Measurements from ENCODE around the gene KRCC1.
"Not testable (repeated sequence)": the region's sequence is repeated elsewhere in the genome, so short reads cannot be mapped to it uniquely, and the experiment has no call there.

KRCC1 gene

GRCh38 chr2:88042476-88042875, 13.1 kb downstream of the KRCC1 start:
- DNase-seq (ENCODE audit: low read depth in 1 of 2, low spot score in 1 of 2), result no peak

GRCh38 chr2:88038263-88039105, 17.1 kb downstream of the KRCC1 start:
- no peak for DNase-seq (ENCODE audit: low read depth in 1 of 2, low spot score in 1 of 2)

DNA sequence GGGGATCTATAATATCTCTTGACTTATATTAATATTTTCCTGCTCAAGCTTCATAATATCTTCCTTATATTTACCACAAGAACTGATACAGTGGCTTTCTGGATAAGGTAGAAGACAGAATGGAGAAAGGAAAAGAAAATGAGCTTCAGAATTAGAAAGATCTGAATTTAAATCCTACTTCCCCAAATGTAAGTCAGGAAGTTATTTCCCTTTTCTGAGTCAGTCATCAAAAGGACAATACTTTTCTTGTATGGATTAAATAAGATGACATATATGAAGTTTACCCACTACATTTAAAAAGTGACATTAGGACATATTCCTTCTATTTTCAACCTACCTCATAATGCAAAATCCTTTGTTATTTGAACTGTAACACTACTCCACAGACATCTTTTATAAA, 19.0 kb downstream of the KRCC1 start:
- no peak for DNase-seq (ENCODE audit: low read depth in 1 of 2, low spot score in 1 of 2)

DNA sequence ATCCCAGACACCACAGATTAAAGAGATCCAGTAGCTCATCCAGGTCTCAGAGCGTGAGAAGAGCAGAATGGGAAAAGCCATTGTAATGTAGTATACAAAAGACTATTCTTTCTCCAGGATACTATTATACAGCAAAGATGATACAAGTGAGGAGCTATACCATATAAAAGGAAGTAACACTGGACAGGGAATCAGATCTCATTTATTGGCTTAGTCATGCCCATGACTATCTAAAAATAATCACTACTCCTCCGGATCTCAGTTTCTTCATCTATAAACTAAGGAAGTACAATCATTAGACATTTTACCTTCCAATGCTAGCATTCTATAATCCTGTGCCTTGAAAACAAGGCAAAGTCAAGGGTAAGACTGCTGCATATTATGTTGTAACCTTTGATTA, 19.4 kb downstream of the KRCC1 start:
- no peak for DNase-seq (ENCODE audit: low read depth in 1 of 2, low spot score in 1 of 2)

- no peak for DNase-seq (ENCODE audit: low read depth in 1 of 2, low spot score in 1 of 2)
Measured at GRCh38 chr2:88032070-88032702, 23.4 kb downstream of the KRCC1 start.

GRCh38 chr2:88028931-88029330, 26.7 kb downstream of the KRCC1 start:
- DNase-seq (ENCODE audit: low read depth in 1 of 2, low spot score in 1 of 2), result no peak

DNA sequence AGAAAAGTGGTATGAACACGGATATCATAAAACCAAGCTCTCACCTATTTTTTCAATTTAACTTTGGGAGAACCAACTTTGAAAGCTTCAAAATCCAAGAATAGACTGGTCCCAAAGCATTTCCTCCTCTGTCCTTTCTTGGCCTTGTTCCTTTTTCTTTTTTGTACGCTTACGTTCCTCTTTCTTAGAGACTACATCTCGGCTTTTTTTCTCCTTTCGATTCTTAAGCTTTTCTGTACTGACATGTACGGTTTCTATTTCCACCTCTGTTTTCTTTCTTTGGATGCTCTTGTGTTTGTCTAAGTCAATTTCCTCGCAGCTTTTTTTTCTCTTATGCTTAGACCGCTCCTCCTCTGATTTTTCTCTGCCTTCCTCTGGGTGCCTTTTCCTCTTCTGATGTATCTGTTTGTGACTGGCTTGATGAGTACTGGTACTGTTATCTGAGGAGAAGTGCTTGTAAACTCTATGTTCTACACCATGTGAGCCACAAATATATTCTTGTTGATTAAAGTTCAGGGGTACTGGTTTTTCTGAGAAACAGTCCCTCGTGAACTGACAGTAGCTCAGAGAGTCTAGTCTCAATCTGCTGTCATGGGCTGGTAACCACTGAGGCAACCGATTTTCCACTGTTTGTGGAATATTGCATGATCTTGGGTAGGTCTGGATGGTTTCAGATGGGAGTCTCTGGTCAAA, 27.7 kb downstream of the KRCC1 start:
- DNase-seq (ENCODE audit: low read depth in 1 of 2, low spot score in 1 of 2), result no peak

- no peak for DNase-seq (ENCODE audit: low read depth in 1 of 2, low spot score in 1 of 2)
Measured at GRCh38 chr2:88024509-88024908, 31.1 kb downstream of the KRCC1 start.

DNA sequence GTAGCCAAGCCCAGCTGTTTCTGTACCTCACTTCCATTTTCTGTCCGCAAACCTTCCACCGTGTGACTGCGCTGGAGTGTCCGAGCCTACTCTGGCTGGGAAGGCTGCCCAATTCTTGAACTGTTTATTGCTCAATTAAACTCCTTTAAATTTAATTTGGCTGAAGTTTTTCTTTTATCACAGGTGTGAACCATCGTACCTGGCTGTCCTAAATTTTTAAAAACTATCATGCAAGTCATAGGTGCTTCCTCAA, 33.0 kb downstream of the KRCC1 start:
- no peak for DNase-seq (ENCODE audit: low read depth in 1 of 2, low spot score in 1 of 2)

GRCh38 chr2:88019985-88020384, 35.6 kb downstream of the KRCC1 start:
- no peak for DNase-seq (ENCODE audit: low read depth in 1 of 2, low spot score in 1 of 2)

GRCh38 chr2:88018909-88019308, 36.7 kb downstream of the KRCC1 start:
- no peak for DNase-seq (ENCODE audit: low read depth in 1 of 2, low spot score in 1 of 2)

GRCh38 chr2:88018077-88018805, 37.3 kb downstream of the KRCC1 start:
- DNase-seq (ENCODE audit: low read depth in 1 of 2, low spot score in 1 of 2), result not testable (repeated sequence)

- not testable (repeated sequence) for DNase-seq (ENCODE audit: low read depth in 1 of 2, low spot score in 1 of 2)
Measured at GRCh38 chr2:88017780-88018038, 37.9 kb downstream of the KRCC1 start.

DNA sequence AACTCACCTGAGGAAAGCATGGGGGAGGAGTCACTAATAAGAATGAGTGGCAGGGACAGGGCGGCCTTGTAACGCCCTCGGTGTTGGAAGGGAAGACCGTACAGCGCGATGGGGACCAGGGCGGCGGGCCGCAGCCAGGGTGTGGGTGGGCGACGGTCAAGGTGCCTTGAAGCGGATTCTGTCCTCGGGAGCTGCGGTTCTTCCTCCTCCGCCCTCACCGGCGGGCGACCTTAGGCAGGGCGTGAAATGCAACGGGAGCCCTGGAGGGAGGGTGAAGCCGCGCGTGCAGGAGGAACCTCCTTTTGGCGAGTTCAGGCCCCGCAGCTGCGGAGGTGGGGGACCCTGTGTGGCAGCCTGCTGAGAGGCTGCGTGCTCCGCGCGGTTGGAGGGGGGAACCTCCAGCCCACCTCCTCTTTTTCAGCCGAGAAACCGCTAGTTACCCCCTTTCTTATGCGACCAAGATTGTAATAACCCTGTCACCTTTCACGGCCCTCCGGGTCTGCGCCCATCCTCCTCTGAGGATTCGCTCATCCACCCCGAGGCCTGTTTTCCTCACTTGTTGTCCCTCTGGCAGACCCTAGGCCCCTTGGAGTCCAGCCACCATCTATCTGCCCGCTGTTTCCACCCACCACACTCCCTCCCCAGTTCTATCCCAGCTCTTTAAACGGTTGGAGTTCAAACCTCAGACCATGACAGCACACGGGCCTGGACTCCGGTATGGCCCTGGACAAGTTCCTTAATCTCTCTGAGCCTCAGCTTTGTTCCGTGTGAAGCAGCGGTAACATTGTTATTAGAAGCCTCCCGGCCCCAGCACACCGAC, 38.4 kb downstream of the KRCC1 start:
- DNase-seq (ENCODE audit: low read depth in 1 of 2, low spot score in 1 of 2), result no peak

DNA sequence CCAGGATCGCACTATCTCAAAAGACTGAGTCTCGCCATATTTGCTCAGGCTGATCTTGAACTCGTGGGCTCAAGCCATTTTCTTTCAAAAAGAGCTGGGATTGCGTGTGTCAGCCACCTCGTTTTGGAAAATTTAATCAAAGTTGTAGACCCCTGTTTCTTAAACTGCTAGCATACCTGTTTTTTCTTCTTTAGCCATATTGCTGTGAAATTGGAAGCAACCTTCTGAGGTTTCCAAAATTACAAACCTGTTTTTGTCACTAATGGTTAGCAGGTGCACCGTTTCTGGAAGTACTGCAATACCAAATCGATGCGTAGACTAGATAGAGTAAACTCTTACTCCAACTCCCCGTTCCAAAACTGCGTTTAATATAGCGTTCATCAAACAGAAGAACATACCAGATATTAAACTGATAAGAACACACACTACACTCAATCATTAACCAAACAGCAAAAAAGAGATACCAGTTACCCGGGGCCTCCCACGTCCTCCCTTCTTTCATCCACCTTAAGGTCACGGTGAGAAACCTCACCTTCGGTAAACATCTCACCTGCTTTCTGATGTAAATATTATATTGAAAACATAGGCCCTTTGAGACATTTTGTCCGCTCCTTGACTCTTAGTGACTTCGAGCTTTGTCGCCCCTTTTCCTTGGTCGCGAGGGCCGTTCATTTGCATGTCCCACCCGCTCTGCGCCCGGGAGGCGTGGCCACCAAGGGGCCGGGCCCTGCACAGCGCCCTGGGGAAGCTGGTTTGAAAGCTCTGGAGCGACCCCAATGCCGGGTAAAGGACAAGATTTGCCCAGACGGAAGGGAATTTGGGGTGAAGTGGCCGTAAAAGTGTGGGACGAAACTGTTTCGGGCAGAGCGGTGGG, 39.3 kb downstream of the KRCC1 start, which contains the start of gene RNU2-63P:
Gene RNU2-63P (minus strand): TSS at position 462 of the 874 bp plus-strand sequence.
- DNase-seq (ENCODE audit: low read depth in 1 of 2, low spot score in 1 of 2), result peak; percentile 54 to 69

DNA sequence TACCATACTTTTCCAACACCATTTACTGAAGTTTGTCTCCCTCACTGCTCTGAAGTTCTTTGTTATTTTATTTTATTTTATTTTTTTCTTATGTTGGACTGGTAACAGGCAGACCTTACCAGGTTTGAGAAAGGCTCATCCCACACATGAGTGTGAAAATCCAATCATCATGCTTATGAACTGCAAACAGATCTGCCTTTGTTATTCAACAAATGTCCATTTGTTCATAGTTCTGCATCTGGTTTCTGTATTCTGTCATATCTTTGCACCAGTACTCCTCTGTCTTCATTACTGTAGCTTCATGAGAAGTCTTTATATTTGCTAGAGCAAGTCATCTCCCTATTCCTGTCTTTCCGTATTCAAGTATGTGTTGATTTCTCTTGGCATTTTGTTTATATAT, 44.6 kb downstream of the KRCC1 start:
- DNase-seq (ENCODE audit: low read depth in 1 of 2, low spot score in 1 of 2), result no peak

DNA sequence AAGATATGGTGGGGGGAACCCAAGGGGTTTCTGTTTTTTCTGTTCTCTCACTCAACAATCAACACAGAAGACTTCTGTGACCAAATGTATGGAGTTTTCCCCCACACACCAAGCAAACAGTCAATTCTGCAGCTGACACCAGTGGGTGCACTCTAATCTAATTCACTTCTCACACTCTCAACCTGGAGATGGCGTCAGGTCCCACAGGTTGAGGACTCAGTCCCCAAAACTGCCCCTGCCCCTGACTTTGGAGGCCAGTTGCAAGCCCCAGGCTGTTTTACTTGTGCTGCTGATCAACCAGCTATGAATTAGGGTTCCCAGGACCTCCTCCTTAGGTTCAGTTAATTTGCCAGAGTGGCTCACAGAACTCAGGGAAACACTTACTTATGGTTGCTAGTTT, 45.4 kb downstream of the KRCC1 start:
- no peak for DNase-seq (ENCODE audit: low read depth in 1 of 2, low spot score in 1 of 2)

- DNase-seq (ENCODE audit: low read depth in 1 of 2, low spot score in 1 of 2), result no peak
Measured at GRCh38 chr2:88006912-88007439, 48.6 kb downstream of the KRCC1 start.

GRCh38 chr2:88005776-88006175, 49.8 kb downstream of the KRCC1 start:
- no peak for DNase-seq (ENCODE audit: low read depth in 1 of 2, low spot score in 1 of 2)
